IMR-90 (cell line): ENCODE results near the gene DKK3. TPM values are rescaled to one million over a fixed set of nuclear protein-coding genes. Genes with fewer than 3 reads are reported as not detected.

Experiments
- ATAC-seq: fragments of 200-7000 bp; cut with Tn5 transposase; 2 replicates; pipeline ENCODE4 v1.9.1; 2020; ENCODE audit warnings: low read depth, mild to moderate bottlenecking, moderate library complexity
- BruUV-seq: library from RNA; stranded (reverse); fragments of 400-500 nt; replicated peaks from 2 replicates; lab custom pipeline; 2021; lab: Mats Ljungman, UMichigan
- CTCF ChIA-PET: fragments of 300-600 bp; formaldehyde crosslinking; extraction: SDS; loops from one replicate; lab custom pipeline; 2021; ENCODE audit warnings: antibody characterized with exemption; lab: Yijun Ruan, JAX
- POLR2A ChIA-PET: fragments of 300-600 bp; sonication (Branson Sonifier 250); formaldehyde crosslinking; loops from one replicate; lab custom pipeline; 2022; ENCODE audit warnings: antibody characterized with exemption; ENCODE audit not compliant: unreplicated experiment; lab: Charles Lee
- DNase-seq: peaks from one replicate; pipeline ENCODE4 v3.0.0; 2013
- H2AFZ ChIP-seq: replicated peaks from 2 replicates; pipeline ENCODE3; 2013; ENCODE audit warnings: low read length, mild to moderate bottlenecking; ENCODE audit not compliant: poor library complexity
- H2AK5ac ChIP-seq: 2 replicates; pipeline ENCODE4 v1.6.1; 2013; ENCODE audit warnings: low read depth, low read length, inconsistent platforms
- H2AK9ac ChIP-seq: replicated peaks from 2 replicates; pipeline ENCODE3; 2013; ENCODE audit warnings: mild to moderate bottlenecking, low read depth, low read length, moderate library complexity; ENCODE audit not compliant: poor library complexity
- H2BK120ac ChIP-seq: 2 replicates; pipeline ENCODE4 v1.6.1; 2013; ENCODE audit warnings: low read depth, low read length, inconsistent platforms
- H2BK15ac ChIP-seq: 3 replicates; pipeline ENCODE4 v1.6.1; 2013; ENCODE audit warnings: low read depth, low read length, inconsistent platforms
- H2BK20ac ChIP-seq: 2 replicates; pipeline ENCODE4 v1.6.1; 2013; ENCODE audit warnings: low read depth, mild to moderate bottlenecking, inconsistent platforms, low read length, moderate library complexity
- H2BK5ac ChIP-seq: 2 replicates; pipeline ENCODE4 v1.6.1; 2013; ENCODE audit warnings: mild to moderate bottlenecking, low read depth, low read length, inconsistent platforms; ENCODE audit not compliant: poor library complexity, severe bottlenecking
- H3K14ac ChIP-seq: replicated peaks from 2 replicates; pipeline ENCODE4 v1.6.1; 2013; ENCODE audit warnings: low read depth, low read length, inconsistent platforms
- H3K18ac ChIP-seq: 2 replicates; pipeline ENCODE4 v1.6.1; 2013; ENCODE audit warnings: low read depth, low read length, control low read depth
- H3K23ac ChIP-seq: 2 replicates; pipeline ENCODE4 v1.6.1; 2013; ENCODE audit warnings: low read depth, low read length, inconsistent platforms
- H3K27ac ChIP-seq: 2 replicates; pipeline ENCODE4 v1.5.1; 2013; ENCODE audit warnings: mild to moderate bottlenecking, control low read depth, low read length; ENCODE audit not compliant: insufficient read depth
- H3K27me3 ChIP-seq: 2 replicates; pipeline ENCODE4 v1.6.1; 2013; ENCODE audit warnings: low read length; ENCODE audit not compliant: control insufficient read depth, insufficient read depth
- H3K36me3 ChIP-seq: 2 replicates; pipeline ENCODE4 v1.6.1; 2013; ENCODE audit warnings: low read length, mixed read lengths; ENCODE audit not compliant: control insufficient read depth, insufficient read depth
- H3K4ac ChIP-seq: 2 replicates; pipeline ENCODE4 v1.6.1; 2013; ENCODE audit warnings: low read depth, low read length, inconsistent platforms
- H3K4me1 ChIP-seq: 2 replicates; pipeline ENCODE4 v1.6.1; 2013; ENCODE audit warnings: low read length, mixed read lengths; ENCODE audit not compliant: control insufficient read depth, insufficient read depth
- H3K4me2 ChIP-seq: 2 replicates; pipeline ENCODE4 v1.6.1; 2013; ENCODE audit warnings: low read depth, mild to moderate bottlenecking, control low read depth, low read length, moderate library complexity
- H3K4me3 ChIP-seq: 2 replicates; pipeline ENCODE4 v1.5.1; 2013; ENCODE audit warnings: low read depth, mild to moderate bottlenecking, control low read depth, low read length, moderate library complexity; ENCODE audit not compliant: insufficient read depth
- H3K56ac ChIP-seq: 2 replicates; pipeline ENCODE4 v1.6.1; 2013; ENCODE audit warnings: low read length, inconsistent platforms; ENCODE audit not compliant: insufficient read depth; ENCODE audit errors: extremely low read depth
- H3K79me1 ChIP-seq, 2 experiments: 2 replicates each; pipeline ENCODE4 v1.6.1; 2013; ENCODE audit warnings: low read length in 2 of 2, inconsistent platforms in 1 of 2, low read depth in 1 of 2
- H3K9ac ChIP-seq: 2 replicates; pipeline ENCODE4 v1.6.1; 2013; ENCODE audit warnings: low read depth, low read length, control low read depth
- H3K9me1 ChIP-seq: 2 replicates; pipeline ENCODE4 v1.6.1; 2013; ENCODE audit warnings: low read length, inconsistent platforms; ENCODE audit not compliant: insufficient read depth
- H3K9me3 ChIP-seq: 2 replicates; pipeline ENCODE4 v1.6.1; 2013; ENCODE audit warnings: low read length; ENCODE audit not compliant: control insufficient read depth, insufficient read depth
- H4K20me1 ChIP-seq: 2 replicates; pipeline ENCODE4 v1.6.1; 2013; ENCODE audit warnings: low read length, inconsistent platforms; ENCODE audit not compliant: insufficient read depth
- H4K5ac ChIP-seq: 2 replicates; pipeline ENCODE4 v1.6.1; 2013; ENCODE audit warnings: mild to moderate bottlenecking, low read depth, low read length, control low read depth
- H4K8ac ChIP-seq, 2 experiments: 2 replicates each; pipeline ENCODE4 v1.6.1; 2013; ENCODE audit warnings: low read depth in 2 of 2, low read length in 2 of 2, control low read depth in 1 of 2, inconsistent platforms in 1 of 2
- H4K91ac ChIP-seq: 2 replicates; pipeline ENCODE4 v1.6.1; 2013; ENCODE audit warnings: low read depth, low read length, inconsistent platforms; ENCODE audit not compliant: insufficient read depth
- BHLHE40 ChIP-seq: fragments of 150-350 bp; IDR thresholded peaks from 2 replicates; pipeline ENCODE4 v1.6.1; 2016; ENCODE audit warnings: mild to moderate bottlenecking, low read depth, low read length
- CEBPB ChIP-seq: IDR thresholded peaks from 2 replicates; pipeline ENCODE4 v1.6.1; 2012; ENCODE audit warnings: low read depth, low read length, improper control_type of control experiment
- FOS ChIP-seq: fragments of 150-350 bp; IDR thresholded peaks from 2 replicates; pipeline ENCODE4 v1.6.1; 2016; ENCODE audit warnings: low read depth, low read length
- MAFK ChIP-seq: IDR thresholded peaks from 2 replicates; pipeline ENCODE4 v1.6.1; 2012; ENCODE audit warnings: low read depth, low read length, improper control_type of control experiment
- MAZ ChIP-seq: IDR thresholded peaks from 2 replicates; pipeline ENCODE4 v1.6.1; 2012; ENCODE audit warnings: low read depth, mild to moderate bottlenecking, low read length, improper control_type of control experiment, moderate library complexity, borderline replicate concordance
- MXI1 ChIP-seq: IDR thresholded peaks from 2 replicates; pipeline ENCODE4 v1.6.1; 2012; ENCODE audit warnings: low read depth, mild to moderate bottlenecking, low read length, moderate library complexity, borderline replicate concordance
- NFE2L2 ChIP-seq: fragments of 150-350 bp; IDR thresholded peaks from 2 replicates; pipeline ENCODE4 v1.6.1; 2016; ENCODE audit warnings: low read depth, mild to moderate bottlenecking, low read length
- RAD21 ChIP-seq: IDR thresholded peaks from 2 replicates; pipeline ENCODE4 v1.6.1; 2012; ENCODE audit warnings: low read length, improper control_type of control experiment
- RFX5 ChIP-seq: IDR thresholded peaks from 2 replicates; pipeline ENCODE4 v1.8.0; 2012; ENCODE audit warnings: low read depth, mild to moderate bottlenecking, low read length, moderate library complexity
- SMC3 ChIP-seq: fragments of 150-350 bp; IDR thresholded peaks from 2 replicates; pipeline ENCODE4 v1.6.1; 2016; ENCODE audit warnings: low read depth, mild to moderate bottlenecking, antibody characterized with exemption, low read length, moderate library complexity
- WGBS, 2 experiments: methylation state at CpG; one replicate each; pipeline versions ENCODE4 v1.1.5 to v1.1.7; 2013; ENCODE audit warnings: missing lambda C conversion rate in 2 of 2; ENCODE audit not compliant: insufficient read length in 1 of 2; ENCODE audit errors: extremely low coverage in 2 of 2; 5-methylcytosine and 5-hydroxymethylcytosine counted together
- dilution Hi-C: fragments of 300-500 bp; cut with HindIII; formaldehyde crosslinking; loops from one replicate; pipeline ENCODE4 v1.14.3; 2018; ENCODE audit warnings: low sequenced_read_pairs; ENCODE audit not compliant: unreplicated experiment
- in situ Hi-C: fragments of 300-500 bp; cut with MboI; formaldehyde crosslinking; loops from 3 replicates; pipeline ENCODE4 v1.14.3; 2019; ENCODE audit warnings: low sequenced_read_pairs, inconsistent platforms, mixed read lengths
- intact Hi-C: fragments of 100-400 bp; cut with micrococcal nuclease; formaldehyde crosslinking; loops from 2 replicates; pipeline ENCODE4 v1.10.0; 2022
- polyA plus RNA-seq, 3 experiments: library from polyadenylated mRNA; depleted of rRNA; stranded (reverse); fragments of >200 nt; gene quantifications; 2 replicates each; pipeline ENCODE4 v1.2.3, GENCODE V29; 2012; ENCODE audit warnings: low replicate concordance in 1 of 3
- total RNA-seq: library from RNA; depleted of rRNA; stranded (reverse); fragments of >200 nt; gene quantifications from 2 replicates; pipeline ENCODE4 v1.2.3, GENCODE V29; 2012

Gene DKK3
- total and polyA plus RNA-seq, 2 of the 4 experiments (the other 2 are of a cell fraction), result 453 to 964 TPM

DNA sequence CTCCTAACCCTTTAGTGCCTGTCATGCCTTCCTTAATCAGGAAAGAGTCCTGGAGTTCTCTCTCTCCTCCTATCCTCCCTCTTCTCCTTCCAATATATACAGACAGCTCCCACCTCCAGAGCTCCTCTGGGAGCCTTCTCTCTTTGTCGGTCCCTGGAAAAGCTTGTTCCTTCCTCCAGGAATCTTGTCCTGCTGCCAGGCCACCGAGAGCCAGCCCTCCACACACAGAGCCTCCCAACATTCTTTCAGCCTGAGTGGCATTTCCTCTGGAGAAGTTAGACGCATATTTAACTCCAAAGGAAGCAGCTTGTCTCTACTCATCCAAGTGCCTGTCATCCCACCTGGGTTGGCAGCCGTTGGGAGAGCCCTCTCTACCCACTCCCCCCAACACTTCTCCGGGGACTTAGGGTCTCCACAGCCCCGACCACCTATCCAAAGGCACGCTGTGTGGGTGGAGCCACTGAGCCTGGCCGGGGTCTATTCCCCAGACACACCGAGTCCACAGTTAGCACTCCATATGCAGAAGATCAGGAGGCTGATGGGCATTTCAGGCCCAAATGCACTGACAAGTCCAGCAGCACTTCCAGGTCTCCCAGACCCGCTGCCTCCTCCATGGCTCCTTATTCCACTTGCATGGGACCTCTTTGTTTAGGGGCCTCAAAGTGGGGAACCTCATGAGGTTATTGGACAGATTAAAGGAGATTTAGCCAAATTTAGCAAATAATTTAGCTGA is 31.1 kb downstream of the DKK3 start:
- Histone ChIP-seq H3K27me3 (no peaks in the 10 kb centered on the region), H3K4me1 (peaks cover 64% of the 10 kb centered on the region), H2BK15ac (peak overlapping the region; percentile 98), H4K8ac (peak overlapping the region; percentile 79 to 97), H3K9ac (peak overlapping the region; percentile 70), H3K79me1 (peaks cover 48 to 92% of the 10 kb centered on the region in 2 experiments), H3K4ac (peak overlapping the region; percentile 99), H2BK5ac (peak overlapping the region; percentile 95), H4K91ac (peak overlapping the region; percentile 97), H3K9me1 (peaks cover 64% of the 10 kb centered on the region), H3K18ac (peak overlapping the region; percentile 51), H2AFZ (peak overlapping the region; percentile 74), H2AK9ac (peak overlapping the region; percentile 96), H3K56ac (peak overlapping the region; percentile 97), H3K23ac (peak overlapping the region; percentile 96), H4K5ac (peak overlapping the region; percentile 72), H3K27ac (peak overlapping the region; percentile 95), H2BK120ac (peak overlapping the region; percentile 99), H3K14ac (peak overlapping the region; percentile 97), H3K4me3 (no peak overlapping the region), H2AK5ac (peak overlapping the region; percentile 100), H3K9me3 (no peaks in the 10 kb centered on the region), H4K20me1 (peaks cover 4% of the 10 kb centered on the region; the same call in 1 of the 2 replicates), H2BK20ac (peak overlapping the region; percentile 98), H3K4me2 (peak overlapping the region; percentile 47), H3K36me3 (peaks cover 13% of the 10 kb centered on the region)
- POLR2A ChIA-PET, result interaction anchor here (0.7 to 0.8 kb wide), 3 partner anchors 42 to 125 kb away, joined by 3 to 4 read pairs (median 4); no protein-coding TSS in a partner anchor
- no TSS peak for BruUV-seq
- intact Hi-C loops, result no loop called here
- DNase-seq (peak; percentile 96), ATAC-seq (peak; percentile 78)
- dilution Hi-C loops, result no loop called here
- TF ChIP-seq RAD21 (peak; percentile 28), MAFK (no peak), FOS (peak; percentile 40; the same call in 1 of the 2 replicates), MAZ (0 out of 2 replicates have a peak, but pooled peaks have one; percentile 17), CEBPB (no peak), RFX5 (no peak), NFE2L2 (no peak), BHLHE40 (no peak), MXI1 (no peak), SMC3 (no peak)
- WGBS, 2 experiments, result 0% methylated on average over 2 of the region's 10 CpGs; no CpG with 5 or more reads in 1 of the 2 experiments
- CTCF ChIA-PET, result interaction anchor here (0.9 to 1.2 kb wide), 2 partner anchors 11 to 46 kb away, joined by 3 to 5 read pairs; no protein-coding TSS in a partner anchor
- in situ Hi-C loops, result no loop called here
